ENCODE data around the gene TGFBR3. TPM values are rescaled to one million over a fixed set of nuclear protein-coding genes. Genes with fewer than 3 reads are reported as not detected.

TGFBR3 gene
- total RNA-seq, 1 experiment from 2014 or later, result 12.2 TPM

- TF ChIP-seq CTCF (IDR thresholded peaks at IDR 0.05; ENCODE audit: insufficient read depth in 1 of 2, low read depth in 1 of 2, low read length in 1 of 2, severe bottlenecking in 1 of 2, unreplicated experiment in 1 of 2), result no peak
- Histone ChIP-seq H3K4me1 (no peaks in the 10 kb centered on the region), H3K36me3 (ENCODE audit: control insufficient read depth, insufficient read depth, low read length) (no peaks in the 10 kb centered on the region), H3K4me3 (ENCODE audit: low read depth, low read length) (no peak overlapping the region), H3K27me3 (replicated peaks; ENCODE audit: control insufficient read depth, insufficient read depth, low read length) (no peaks in the 10 kb centered on the region), H3K9me3 (no peaks in the 10 kb centered on the region)
- H3K27me3 Mint-ChIP-seq (ENCODE audit: insufficient read depth, unreplicated experiment), result no peaks in the 10 kb centered on the region
- ChIA-PET CTCF (no interaction called here), POLR2A (no interaction called here)
- BruUV-seq (replicated peaks), result no TSS peak
- no peaks in the 10 kb centered on the region for H3K4me1 Mint-ChIP-seq (ENCODE audit: low read depth, unreplicated experiment)
- H3K9me3 Mint-ChIP-seq (ENCODE audit: unreplicated experiment), result no peaks in the 10 kb centered on the region
- peaks cover 5% of the 10 kb centered on the region for H3K36me3 Mint-ChIP-seq (ENCODE audit: insufficient read depth, unreplicated experiment)
- no peak overlapping the region for H3K27ac Mint-ChIP-seq (ENCODE audit: unreplicated experiment)
- intact Hi-C loops (cut with micrococcal nuclease; ENCODE audit: unreplicated experiment), result no loop called here
- H3K4me3 Mint-ChIP-seq (ENCODE audit: unreplicated experiment), result no peak overlapping the region
- no peak for DNase-seq
Observed at GRCh38 chr1:91803123-91803522, 82.8 kb downstream of the TGFBR3 start.

- no peaks in the 10 kb centered on the region for H3K4me1 Mint-ChIP-seq (ENCODE audit: low read depth, unreplicated experiment)
- H3K36me3 ChIP-seq (ENCODE audit: control insufficient read depth, insufficient read depth, low read length), result no peaks in the 10 kb centered on the region
- POLR2A ChIA-PET, result no interaction called here
Observed at GRCh38 chr1:91801496-91802115, 84.3 kb downstream of the TGFBR3 start.

GRCh38 chr1:91799863-91800262 lies 86.1 kb downstream of the TGFBR3 start:
- BruUV-seq (replicated peaks), result no TSS peak
- no peak overlapping the region for H3K4me3 ChIP-seq (ENCODE audit: low read depth, low read length)
- no peaks in the 10 kb centered on the region for H3K4me1 ChIP-seq
- no peaks in the 10 kb centered on the region for H3K36me3 ChIP-seq (ENCODE audit: control insufficient read depth, insufficient read depth, low read length)
- H3K27me3 ChIP-seq (replicated peaks; ENCODE audit: control insufficient read depth, insufficient read depth, low read length), result no peaks in the 10 kb centered on the region
- Mint-ChIP-seq H3K27me3 (ENCODE audit: insufficient read depth, unreplicated experiment) (no peaks in the 10 kb centered on the region), H3K36me3 (ENCODE audit: insufficient read depth, unreplicated experiment) (peaks cover 5% of the 10 kb centered on the region), H3K4me3 (ENCODE audit: unreplicated experiment) (no peak overlapping the region), H3K9me3 (ENCODE audit: unreplicated experiment) (no peaks in the 10 kb centered on the region), H3K27ac (ENCODE audit: unreplicated experiment) (no peak overlapping the region), H3K4me1 (ENCODE audit: low read depth, unreplicated experiment) (no peaks in the 10 kb centered on the region)
- DNase-seq, result no peak
- intact Hi-C loops (cut with micrococcal nuclease; ENCODE audit: unreplicated experiment), result loop anchor here (10.0 kb wide), 3 partner anchors 125 to 285 kb away; no protein-coding TSS in a partner anchor
- no peaks in the 10 kb centered on the region for H3K9me3 ChIP-seq
- ChIA-PET CTCF (no interaction called here), POLR2A (no interaction called here)
- TF ChIP-seq CTCF (IDR thresholded peaks at IDR 0.05; ENCODE audit: insufficient read depth in 1 of 2, low read depth in 1 of 2, low read length in 1 of 2, severe bottlenecking in 1 of 2, unreplicated experiment in 1 of 2), result no peak

More at GRCh38 chr1:91801496-91802115, 84.3 kb downstream of the TGFBR3 start:
- no peak for TF ChIP-seq CTCF (IDR thresholded peaks at IDR 0.05; ENCODE audit: insufficient read depth in 1 of 2, low read depth in 1 of 2, low read length in 1 of 2, severe bottlenecking in 1 of 2, unreplicated experiment in 1 of 2)
- intact Hi-C loops (cut with micrococcal nuclease; ENCODE audit: unreplicated experiment), result no loop called here
- no peak overlapping the region for H3K4me3 Mint-ChIP-seq (ENCODE audit: unreplicated experiment)
- no peak overlapping the region for H3K27ac Mint-ChIP-seq (ENCODE audit: unreplicated experiment)
- Histone ChIP-seq H3K27me3 (replicated peaks; ENCODE audit: control insufficient read depth, insufficient read depth, low read length) (no peaks in the 10 kb centered on the region), H3K4me1 (no peaks in the 10 kb centered on the region), H3K9me3 (no peaks in the 10 kb centered on the region), H3K4me3 (ENCODE audit: low read depth, low read length) (no peak overlapping the region)
- CTCF ChIA-PET, result no interaction called here
- no peak for DNase-seq
- H3K9me3 Mint-ChIP-seq (ENCODE audit: unreplicated experiment), result no peaks in the 10 kb centered on the region
- no peaks in the 10 kb centered on the region for H3K27me3 Mint-ChIP-seq (ENCODE audit: insufficient read depth, unreplicated experiment)
- BruUV-seq (replicated peaks), result no TSS peak
- H3K36me3 Mint-ChIP-seq (ENCODE audit: insufficient read depth, unreplicated experiment), result peaks cover 5% of the 10 kb centered on the region
